HepG2 (cell line): ENCODE data around the gene TPRA1. TPM values are rescaled to one million over a fixed set of nuclear protein-coding genes. Genes with fewer than 3 reads are reported as not detected.

Experiments
- ATAC-seq: fragments of 200-7000 bp; cut with Tn5 transposase; 3 replicates; pipeline ENCODE4 v1.9.1; 2020; ENCODE audit warnings: mild to moderate bottlenecking, moderate library complexity
- BruUV-seq: library from RNA; stranded (reverse); fragments of 400-500 nt; replicated peaks from 2 replicates; lab custom pipeline; 2021; lab: Mats Ljungman, UMichigan
- CTCF ChIA-PET: fragments of 300-600 bp; formaldehyde crosslinking; extraction: SDS; loops from one replicate; lab custom pipeline; 2021; ENCODE audit warnings: low total read pairs, inconsistent platforms, low intra/inter-chr PET ratio; lab: Yijun Ruan, JAX
- POLR2A ChIA-PET: fragments of 350-600 bp; sonication (Branson Sonifier 250); formaldehyde crosslinking; loops from one replicate; lab custom pipeline; 2020; ENCODE audit warnings: antibody characterized with exemption, inconsistent platforms; lab: Yijun Ruan, JAX
- DNase-seq: peaks from one replicate; pipeline ENCODE4 v3.0.0-alpha.2; 2015; ENCODE audit warnings: low spot score
- FAIRE-seq: peaks from 3 replicates; lab custom pipeline; 2011; peaks lifted over from hg19 to GRCh38; lab: Jason Lieb, UNC
- H2AFZ ChIP-seq: one replicate; pipeline ENCODE4 v1.6.1; 2011; ENCODE audit warnings: low read length, inconsistent platforms
- H3K27ac ChIP-seq: fragments of 300-600 bp; 3 replicates; pipeline ENCODE4 v1.8.0; 2011; ENCODE audit warnings: mixed run types, mild to moderate bottlenecking, mixed read lengths, low read length, inconsistent platforms; ENCODE audit not compliant: insufficient read depth; ENCODE audit errors: extremely low read length
- H3K27me3 ChIP-seq, 2 experiments: fragments of 200-600 bp in 1 of 2; 2 replicates in 1 of 2; 3 replicates in 1 of 2; pipeline versions ENCODE4 v1.6.0 to v1.8.0; 2011; ENCODE audit warnings: low read length in 2 of 2, mild to moderate bottlenecking in 2 of 2, moderate library complexity in 2 of 2, inconsistent platforms in 1 of 2; ENCODE audit not compliant: insufficient read depth in 2 of 2, control insufficient read depth in 1 of 2
- H3K36me3 ChIP-seq, 2 experiments: fragments of 200-600 bp in 1 of 2; replicated peaks in 1 of 2; 2 replicates in 1 of 2; 3 replicates in 1 of 2; pipeline versions ENCODE4 v1.5.1 to v1.8.0; 2011; ENCODE audit warnings: low read length in 2 of 2, inconsistent platforms in 1 of 2; ENCODE audit not compliant: insufficient read depth in 2 of 2, control insufficient read depth in 1 of 2
- H3K4me1 ChIP-seq: 2 replicates; pipeline ENCODE4 v1.5.1; 2012; ENCODE audit warnings: low read length, inconsistent platforms; ENCODE audit not compliant: insufficient read depth
- H3K4me2 ChIP-seq: 2 replicates; pipeline ENCODE4 v1.6.0; 2011; ENCODE audit warnings: low read depth, low read length, inconsistent platforms
- H3K4me3 ChIP-seq, 3 experiments: fragments of 200-600 bp in 1 of 3; sonication (generic), shearing (Covaris generic) in 1 of 3; replicated peaks in 1 of 3; 2 replicates each; pipeline ENCODE4 v1.5.1; 2011 to 2016; ENCODE audit warnings: low read length in 3 of 3, inconsistent platforms in 2 of 3, low read depth in 2 of 3, mild to moderate bottlenecking in 2 of 3, control low read depth in 1 of 3, mixed read lengths in 1 of 3; ENCODE audit not compliant: insufficient read depth in 1 of 3
- H3K79me2 ChIP-seq: one replicate; pipeline ENCODE4 v1.6.1; 2011; ENCODE audit warnings: low read length, inconsistent platforms; ENCODE audit not compliant: insufficient read depth
- H3K9ac ChIP-seq: 2 replicates; pipeline ENCODE4 v1.6.0; 2011; ENCODE audit warnings: mild to moderate bottlenecking, low read depth, low read length, inconsistent platforms; ENCODE audit not compliant: insufficient read depth
- H3K9me3 ChIP-seq: 2 replicates; pipeline ENCODE4 v1.5.1; 2012; ENCODE audit warnings: mild to moderate bottlenecking, low read length
- H4K20me1 ChIP-seq: 2 replicates; pipeline ENCODE4 v1.6.0; 2011; ENCODE audit warnings: inconsistent platforms, mild to moderate bottlenecking, low read length, moderate library complexity; ENCODE audit not compliant: insufficient read depth
- ATF7 ChIP-seq, 2 experiments: fragments of 450-650 bp in 1 of 2; sonication (generic) in 1 of 2; formaldehyde crosslinking in 1 of 2; IDR thresholded peaks; 2 replicates each; pipeline versions ENCODE4 v1.4.0 to v1.6.1; 2016 to 2020; ENCODE audit warnings: antibody characterized with exemption in 1 of 2, mild to moderate bottlenecking in 1 of 2, missing genetic modification reagents in 1 of 2
- BRD4 ChIP-seq: sonication (generic); formaldehyde crosslinking; IDR thresholded peaks from 2 replicates; pipeline ENCODE4 v1.4.0; 2020; ENCODE audit warnings: missing genetic modification reagents
- CREB1 ChIP-seq, 2 experiments: fragments of 450-650 bp in 1 of 2; IDR thresholded peaks; 2 replicates each; pipeline ENCODE4 v1.6.1; 2016 to 2017; ENCODE audit warnings: control low read depth in 1 of 2, mild to moderate bottlenecking in 1 of 2, missing compliant biosample characterization in 1 of 2, missing genetic modification characterization in 1 of 2
- NCOA1 ChIP-seq: sonication (generic); formaldehyde crosslinking; IDR thresholded peaks from 2 replicates; pipeline ENCODE4 v1.9.0; 2021; ENCODE audit warnings: missing genetic modification reagents
- whole genome bisulfite sequencing: methylation state at CpG from one replicate; pipeline ENCODE4 v1.1.6; 2017; ENCODE audit warnings: low lambda C conversion rate; 5-methylcytosine and 5-hydroxymethylcytosine counted together
- in situ Hi-C: cut with HindIII; loops from 2 replicates; pipeline ENCODE4 v1.10.0; 2017; ENCODE audit warnings: low pct_unique_long_range_greater_than_20kb; ENCODE audit not compliant: extremely low pct_ligation_motif_present
- intact Hi-C: fragments of 100-400 bp; cut with micrococcal nuclease; formaldehyde crosslinking; loops from one replicate; pipeline ENCODE4 v1.10.0; 2022; ENCODE audit not compliant: unreplicated experiment
- polyA plus RNA-seq, 8 experiments: library from polyadenylated mRNA; depleted of rRNA in 3 of 8; stranded (reverse) in 7 of 8; unstranded in 1 of 8; fragments of >200 nt; fragmentation: Illumina TruSeq in 4 of 8; extraction: Trizol in 4 of 8; gene quantifications; 2 replicates each; pipeline versions ENCODE4 v1.2.1 to v1.2.3, GENCODE V29; 2011 to 2016; ENCODE audit warnings: low read depth in 4 of 8, missing spikeins in 1 of 8, mixed read lengths in 1 of 8; ENCODE audit not compliant: insufficient read depth in 1 of 8
- total RNA-seq, 5 experiments: library from RNA; depleted of rRNA; stranded (reverse); fragments of >200 nt; fragmentation: Illumina TruSeq; extraction: Trizol; gene quantifications; 2 replicates each; pipeline ENCODE4 v1.2.3, GENCODE V29; 2016; ENCODE audit warnings: low read depth in 1 of 5
- TF ChIP-seq, protein P1 (sequence below): sonication (generic); formaldehyde crosslinking; IDR thresholded peaks from 2 replicates; pipeline ENCODE4 v1.4.0; 2020; ENCODE audit warnings: mild to moderate bottlenecking, missing genetic modification reagents, borderline replicate concordance

TPRA1 gene
- total and polyA plus RNA-seq, 2 of the 13 experiments (the other 11 are each of a cell fraction or from before 2014, with no cell fraction given): 25.4 to 25.8 TPM

DNA sequence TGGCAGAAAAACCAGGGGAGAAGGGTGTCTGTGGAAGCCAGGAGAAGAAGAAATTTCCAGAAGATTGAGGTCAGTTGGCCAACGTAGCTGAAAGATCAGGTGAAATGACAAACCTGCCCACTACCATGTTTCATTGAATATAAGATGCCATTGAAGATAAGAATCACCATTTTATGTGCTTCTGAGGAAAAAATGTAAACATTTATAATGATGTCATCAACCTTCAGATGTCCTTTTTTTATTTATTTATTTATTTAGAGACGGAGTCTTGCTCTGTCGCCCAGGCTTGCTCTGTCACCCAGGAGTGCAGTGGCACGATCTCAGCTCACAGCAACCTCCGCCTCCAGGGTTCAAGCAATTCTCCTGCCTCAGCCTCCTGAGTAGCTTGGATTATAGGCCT, 33.5 kb upstream of the TPRA1 start:
- ATAC-seq: no peak
- CTCF ChIA-PET: no interaction called here
- Histone ChIP-seq H3K4me3 (no peak overlapping the region), H3K4me1 (peaks cover 7% of the 10 kb centered on the region), H3K9me3 (no peaks in the 10 kb centered on the region), H3K79me2 (no peaks in the 10 kb centered on the region), H2AFZ (no peak overlapping the region), H3K27ac (no peak overlapping the region), H3K9ac (no peak overlapping the region), H4K20me1 (no peaks in the 10 kb centered on the region; the same call in 1 of the 2 replicates), H3K4me2 (no peak overlapping the region), H3K36me3 (peaks cover 13 to 27% of the 10 kb centered on the region in 2 experiments; a peak in 4 of 5 replicates), H3K27me3 (peaks cover 2 to 7% of the 10 kb centered on the region in 2 experiments)
- in situ Hi-C loops: no loop called here
- TF ChIP-seq CREB1 (IDR thresholded peaks at IDR 0.05) (peak; percentile 10; the same call in 1 of the 2 replicates), CREB1 (CRISPR knock-in tag; IDR thresholded peaks at IDR 0.05) (no peak), ATF7 (IDR thresholded peaks at IDR 0.05) (peak; percentile 93), ATF7 (CRISPR knock-in tag; IDR thresholded peaks at IDR 0.05) (no peak), NCOA1 (CRISPR knock-in tag) (no peak), BRD4 (no peak)
- TF ChIP-seq, protein P1, sequence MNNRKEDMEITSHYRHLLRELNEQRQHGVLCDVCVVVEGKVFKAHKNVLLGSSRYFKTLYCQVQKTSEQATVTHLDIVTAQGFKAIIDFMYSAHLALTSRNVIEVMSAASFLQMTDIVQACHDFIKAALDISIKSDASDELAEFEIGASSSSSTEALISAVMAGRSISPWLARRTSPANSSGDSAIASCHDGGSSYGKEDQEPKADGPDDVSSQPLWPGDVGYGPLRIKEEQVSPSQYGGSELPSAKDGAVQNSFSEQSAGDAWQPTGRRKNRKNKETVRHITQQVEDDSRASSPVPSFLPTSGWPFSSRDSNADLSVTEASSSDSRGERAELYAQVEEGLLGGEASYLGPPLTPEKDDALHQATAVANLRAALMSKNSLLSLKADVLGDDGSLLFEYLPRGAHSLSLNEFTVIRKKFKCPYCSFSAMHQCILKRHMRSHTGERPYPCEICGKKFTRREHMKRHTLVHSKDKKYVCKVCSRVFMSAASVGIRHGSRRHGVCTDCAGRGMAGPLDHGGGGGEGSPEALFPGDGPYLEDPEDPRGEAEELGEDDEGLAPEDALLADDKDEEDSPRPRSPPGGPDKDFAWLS: no peak
- WGBS: 83% methylated on average over 5 of the region's 5 CpGs
- FAIRE-seq: no peak
- no TSS peak for BruUV-seq
- intact Hi-C loops: no loop called here
- POLR2A ChIA-PET: interaction anchor here (1.2 kb wide), 1 partner anchor 26 kb away, joined by 4 read pairs; the partner anchor contains the start of gene MCM2
- DNase-seq: no peak
